SK-N-SH (cell line): ENCODE data around the gene LRCOL1. TPM values are rescaled to one million over a fixed set of nuclear protein-coding genes. Genes with fewer than 3 reads are reported as not detected.

Experiments used
- CTCF ChIA-PET: fragments of 300-600, 350-600 bp; formaldehyde crosslinking; extraction: SDS; loops from one replicate; lab custom pipeline; 2021; lab: Yijun Ruan, JAX
- POLR2A ChIA-PET: fragments of 350-600 bp; sonication (Branson Sonifier 250); formaldehyde crosslinking; extraction: SDS; loops from one replicate; lab custom pipeline; 2020; ENCODE audit warnings: antibody characterized with exemption, inconsistent platforms; lab: Yijun Ruan, JAX
- DNase-seq: peaks from one replicate; pipeline ENCODE4 v3.0.0; 2012
- H2AFZ ChIP-seq: fragments of 200-600 bp; sonication (generic); 2 replicates; pipeline ENCODE4 v1.8.1; 2016; ENCODE audit warnings: antibody characterized with exemption, mild to moderate bottlenecking, low read depth
- H3F3A ChIP-seq: fragments of 200-600 bp; sonication (generic); replicated peaks from 2 replicates; pipeline ENCODE3; 2016; ENCODE audit warnings: antibody characterized with exemption, mild to moderate bottlenecking; ENCODE audit not compliant: insufficient read depth
- H3K27ac ChIP-seq, 2 experiments: fragments of 200-500 bp in 1 of 2; fragments of 200-600 bp in 1 of 2; sonication (Bioruptor generic) in 1 of 2; sonication (generic), shearing (Covaris generic) in 1 of 2; 2 replicates each; pipeline versions ENCODE4 v1.5.1 to v1.6.1; 2014 to 2016; ENCODE audit warnings: low read depth in 2 of 2, inconsistent platforms in 1 of 2, low read length in 1 of 2, mild to moderate bottlenecking in 1 of 2, mixed read lengths in 1 of 2
- H3K27me3 ChIP-seq: fragments of 200-600 bp; sonication (generic), shearing (Covaris generic); 2 replicates; pipeline ENCODE4 v1.6.1; 2016; ENCODE audit warnings: mixed run types; ENCODE audit not compliant: insufficient read depth
- H3K36me3 ChIP-seq, 2 experiments: fragments of 200-500 bp in 1 of 2; fragments of 200-600 bp in 1 of 2; sonication (Bioruptor generic) in 1 of 2; sonication (generic) in 1 of 2; replicated peaks in 1 of 2; 2 replicates each; pipeline versions ENCODE3 to v1.5.1; 2014 to 2016; ENCODE audit warnings: low read length in 1 of 2, mild to moderate bottlenecking in 1 of 2; ENCODE audit not compliant: insufficient read depth in 2 of 2, control insufficient read depth in 1 of 2
- H3K4me1 ChIP-seq, 2 experiments: fragments of 200-500 bp in 1 of 2; fragments of 200-600 bp in 1 of 2; sonication (Bioruptor generic) in 1 of 2; sonication (generic), shearing (Covaris generic) in 1 of 2; 2 replicates each; pipeline versions ENCODE4 v1.5.1 to v1.6.1; 2014 to 2016; ENCODE audit warnings: low read depth in 1 of 2, low read length in 1 of 2, mixed run types in 1 of 2; ENCODE audit not compliant: insufficient read depth in 2 of 2, control insufficient read depth in 1 of 2
- H3K4me2 ChIP-seq: fragments of 200-600 bp; sonication (generic), shearing (Covaris generic); 2 replicates; pipeline ENCODE4 v1.6.1; 2017; ENCODE audit warnings: mixed run types
- H3K4me3 ChIP-seq, 2 experiments: fragments of 200-500 bp in 1 of 2; fragments of 200-600 bp in 1 of 2; sonication (Bioruptor generic) in 1 of 2; sonication (generic), shearing (Covaris generic) in 1 of 2; 2 replicates each; pipeline versions ENCODE4 v1.5.1 to v1.8.1; 2014 to 2016; ENCODE audit warnings: low read depth in 2 of 2, inconsistent platforms in 1 of 2, low read length in 1 of 2, mild to moderate bottlenecking in 1 of 2, mixed read lengths in 1 of 2, moderate library complexity in 1 of 2
- H3K79me2 ChIP-seq: fragments of 200-600 bp; sonication (generic); 2 replicates; pipeline ENCODE4 v1.8.1; 2017; ENCODE audit warnings: mild to moderate bottlenecking; ENCODE audit not compliant: insufficient read depth
- H3K9ac ChIP-seq: fragments of 200-600 bp; sonication (generic); 2 replicates; pipeline ENCODE4 v1.6.1; 2017; ENCODE audit warnings: mixed run types
- H3K9me2 ChIP-seq: fragments of 200-600 bp; sonication (generic); 2 replicates; pipeline ENCODE4 v1.6.1; 2017; ENCODE audit warnings: mixed run types
- H3K9me3 ChIP-seq: fragments of 200-600 bp; sonication (generic); 2 replicates; pipeline ENCODE4 v1.6.1; 2017; ENCODE audit warnings: mixed run types, mild to moderate bottlenecking, moderate library complexity
- H4K20me1 ChIP-seq: fragments of 200-600 bp; sonication (generic); 2 replicates; pipeline ENCODE4 v1.6.1; 2017; ENCODE audit warnings: mild to moderate bottlenecking, mixed run types; ENCODE audit not compliant: insufficient read depth
- CHD2 ChIP-seq: fragments of 150-350 bp; IDR thresholded peaks from 2 replicates; pipeline ENCODE4 v1.6.1; 2018; ENCODE audit warnings: low read length; ENCODE audit not compliant: partially characterized antibody
- NRF1 ChIP-seq: IDR thresholded peaks from 2 replicates; pipeline ENCODE4 v1.6.1; 2012; ENCODE audit warnings: low read depth, mild to moderate bottlenecking, low read length
- POLR2AphosphoS5 ChIP-seq: IDR thresholded peaks from 2 replicates; pipeline ENCODE4 v1.6.1; 2012; ENCODE audit warnings: low read depth, low read length
- RFX5 ChIP-seq: IDR thresholded peaks from 2 replicates; pipeline ENCODE4 v1.6.1; 2012; ENCODE audit warnings: mild to moderate bottlenecking, improper control_type of control experiment, low read length
- TAF1 ChIP-seq: IDR thresholded peaks from 2 replicates; pipeline ENCODE4 v1.6.1; 2012; ENCODE audit warnings: low read depth, mild to moderate bottlenecking, low read length, moderate library complexity, borderline replicate concordance
- WGBS: methylation state at CpG from one replicate; pipeline ENCODE4 v1.1.6; 2017; ENCODE audit warnings: low lambda C conversion rate; 5-methylcytosine and 5-hydroxymethylcytosine counted together
- polyA plus RNA-seq, 3 experiments: library from polyadenylated mRNA; depleted of rRNA; stranded (reverse); fragments of >200 nt; gene quantifications; 2 replicates each; pipeline ENCODE4 v1.2.3, GENCODE V29; 2012
- TF ChIP-seq, protein P1 (sequence below): IDR thresholded peaks from 2 replicates; pipeline ENCODE4 v1.4.0; 2012; ENCODE audit warnings: low read depth
- TF ChIP-seq, protein P2 (sequence below): fragments of 150-350 bp; IDR thresholded peaks from 2 replicates; pipeline ENCODE4 v1.6.1; 2017; ENCODE audit warnings: antibody characterized with exemption, low read length, low read depth, borderline replicate concordance
- TF ChIP-seq, protein P3 (sequence below): IDR thresholded peaks from 2 replicates; pipeline ENCODE4 v1.4.0; 2012; ENCODE audit warnings: low read depth, borderline replicate concordance

Gene LRCOL1
- polyA plus RNA-seq, 1 of the 3 experiments (the other 2 are of a cell fraction) = 1.1 TPM

DNA sequence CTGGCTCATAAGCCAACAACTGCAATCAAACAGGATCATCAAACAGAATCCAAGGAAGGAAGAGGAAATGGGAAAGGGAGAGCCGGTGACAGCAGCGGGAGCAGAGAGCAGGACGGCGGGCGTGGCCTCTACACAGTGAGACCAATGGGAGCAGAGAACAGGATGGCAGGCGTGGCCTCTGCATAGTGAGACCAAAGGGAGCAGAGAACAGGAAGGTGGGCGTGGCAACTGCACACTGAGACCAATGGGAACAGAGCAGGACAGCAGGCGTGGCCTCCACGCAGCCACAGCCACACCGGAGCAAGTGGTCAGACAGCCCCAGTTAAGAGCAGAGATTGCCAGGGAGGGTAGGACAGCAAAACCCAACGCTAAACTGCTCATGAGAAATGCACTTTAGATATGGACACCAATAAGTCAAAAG is 16.4 kb downstream of the LRCOL1 start:
- H2AFZ ChIP-seq = peak overlapping the region; percentile 19; the same call in 1 of the 2 replicates
- H3F3A ChIP-seq = peaks cover 21% of the 10 kb centered on the region
- peak; percentile 93 for DNase-seq
- ChIA-PET CTCF (interaction anchor here (0.8 to 2.1 kb wide), 4 partner anchors 21 to 180 kb away, joined by 3 to 13 read pairs (median 10); no protein-coding TSS in a partner anchor), POLR2A (no interaction called here)
- peak overlapping the region; percentile 72; the same call in 1 of the 2 replicates for H3K4me2 ChIP-seq
- H3K4me3 ChIP-seq = peak overlapping the region; percentile 42 to 53
- peaks cover 0 to 7% of the 10 kb centered on the region in 2 experiments; a peak in 1 of 4 replicates for H3K4me1 ChIP-seq
- H3K79me2 ChIP-seq = no peaks in the 10 kb centered on the region
- no peak overlapping the region for H3K27ac ChIP-seq
- 1% methylated on average over 11 of the region's 11 CpGs for WGBS
- H3K36me3 ChIP-seq = no peaks in the 10 kb centered on the region
- H3K9me2 ChIP-seq = no peaks in the 10 kb centered on the region
- H3K9ac ChIP-seq = no peak overlapping the region
- TF ChIP-seq TAF1 (peak; percentile 54; the same call in 1 of the 2 replicates), RFX5 (peak; percentile 78; the same call in 1 of the 2 replicates), POLR2AphosphoS5 (peak; percentile 48; the same call in 1 of the 2 replicates), NRF1 (peak; percentile 50)
- TF ChIP-seq, protein P1, sequence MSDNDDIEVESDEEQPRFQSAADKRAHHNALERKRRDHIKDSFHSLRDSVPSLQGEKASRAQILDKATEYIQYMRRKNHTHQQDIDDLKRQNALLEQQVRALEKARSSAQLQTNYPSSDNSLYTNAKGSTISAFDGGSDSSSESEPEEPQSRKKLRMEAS = 0 out of 2 replicates have a peak, but pooled peaks have one; percentile 29
- TF ChIP-seq, protein P2, sequence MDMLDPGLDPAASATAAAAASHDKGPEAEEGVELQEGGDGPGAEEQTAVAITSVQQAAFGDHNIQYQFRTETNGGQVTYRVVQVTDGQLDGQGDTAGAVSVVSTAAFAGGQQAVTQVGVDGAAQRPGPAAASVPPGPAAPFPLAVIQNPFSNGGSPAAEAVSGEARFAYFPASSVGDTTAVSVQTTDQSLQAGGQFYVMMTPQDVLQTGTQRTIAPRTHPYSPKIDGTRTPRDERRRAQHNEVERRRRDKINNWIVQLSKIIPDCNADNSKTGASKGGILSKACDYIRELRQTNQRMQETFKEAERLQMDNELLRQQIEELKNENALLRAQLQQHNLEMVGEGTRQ = no peak
- TF ChIP-seq, all 33 proteins: peak for 5
- no peaks in the 10 kb centered on the region for H4K20me1 ChIP-seq
- no peaks in the 10 kb centered on the region for H3K27me3 ChIP-seq
- H3K9me3 ChIP-seq = no peaks in the 10 kb centered on the region

DNA sequence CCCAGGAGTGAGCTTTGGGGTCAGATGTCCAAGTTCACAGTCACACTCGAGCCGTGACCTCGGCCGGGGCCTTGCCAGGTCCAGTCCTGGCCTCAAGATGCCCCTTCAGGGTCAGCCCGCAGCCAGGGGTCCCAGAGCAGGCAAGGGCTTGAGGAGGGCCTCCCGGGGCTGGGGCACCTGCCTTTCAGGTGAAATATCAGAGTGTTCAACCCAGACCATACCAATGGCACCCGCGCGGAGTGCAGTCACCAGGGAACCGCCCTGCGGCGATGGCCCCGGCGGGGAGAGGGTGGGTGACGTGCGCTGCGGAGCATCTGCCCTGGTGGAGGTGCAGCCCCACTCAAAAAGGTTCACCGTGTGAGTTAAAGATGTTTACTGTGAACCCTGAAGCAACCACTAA is 16.9 kb downstream of the LRCOL1 start:
- Histone ChIP-seq H3K4me1 (peaks cover 0 to 7% of the 10 kb centered on the region in 2 experiments; a peak in 1 of 4 replicates), H4K20me1 (no peaks in the 10 kb centered on the region), H3K9me3 (no peaks in the 10 kb centered on the region), H3K79me2 (no peaks in the 10 kb centered on the region), H3K9me2 (no peaks in the 10 kb centered on the region), H3K9ac (no peak overlapping the region), H3K4me2 (peak overlapping the region; percentile 72; the same call in 1 of the 2 replicates), H3K4me3 (peak overlapping the region; percentile 42 to 53), H3K27me3 (no peaks in the 10 kb centered on the region), H3K27ac (peak overlapping the region in 1 of 2 experiments; percentile 18; a peak in 1 of 4 replicates), H2AFZ (no peak overlapping the region), H3K36me3 (no peaks in the 10 kb centered on the region), H3F3A (peaks cover 17% of the 10 kb centered on the region)
- WGBS = 28% methylated on average over 16 of the region's 18 CpGs
- TF ChIP-seq CHD2 = peak; percentile 12
- TF ChIP-seq, protein P3, sequence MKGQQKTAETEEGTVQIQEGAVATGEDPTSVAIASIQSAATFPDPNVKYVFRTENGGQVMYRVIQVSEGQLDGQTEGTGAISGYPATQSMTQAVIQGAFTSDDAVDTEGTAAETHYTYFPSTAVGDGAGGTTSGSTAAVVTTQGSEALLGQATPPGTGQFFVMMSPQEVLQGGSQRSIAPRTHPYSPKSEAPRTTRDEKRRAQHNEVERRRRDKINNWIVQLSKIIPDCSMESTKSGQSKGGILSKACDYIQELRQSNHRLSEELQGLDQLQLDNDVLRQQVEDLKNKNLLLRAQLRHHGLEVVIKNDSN = no peak
- POLR2A ChIA-PET = no interaction called here
- CTCF ChIA-PET = interaction anchor here (1.9 to 2.1 kb wide), 2 partner anchors 32 to 179 kb away, joined by 11 to 13 read pairs; no protein-coding TSS in a partner anchor
- DNase-seq = peak; percentile 75
